Lower leg skin (tissue), 3 donors: ENCODE measurements around the gene STX8.

Source experiments
- CTCF ChIP-seq, 3 donors: fragments of 450-650 bp; IDR thresholded peaks; one replicate each; pipeline ENCODE4 v1.5.1; 2016; ENCODE audit warnings: antibody characterized with exemption in 3 of 3, mild to moderate bottlenecking in 3 of 3, moderate library complexity in 2 of 3
- POLR2A ChIP-seq, 2 donors: fragments of 450-650 bp; IDR thresholded peaks; one replicate each; pipeline ENCODE4 v1.6.1; 2016 to 2017; ENCODE audit warnings: antibody characterized with exemption in 2 of 2, mild to moderate bottlenecking in 1 of 2, moderate library complexity in 1 of 2

DNA sequence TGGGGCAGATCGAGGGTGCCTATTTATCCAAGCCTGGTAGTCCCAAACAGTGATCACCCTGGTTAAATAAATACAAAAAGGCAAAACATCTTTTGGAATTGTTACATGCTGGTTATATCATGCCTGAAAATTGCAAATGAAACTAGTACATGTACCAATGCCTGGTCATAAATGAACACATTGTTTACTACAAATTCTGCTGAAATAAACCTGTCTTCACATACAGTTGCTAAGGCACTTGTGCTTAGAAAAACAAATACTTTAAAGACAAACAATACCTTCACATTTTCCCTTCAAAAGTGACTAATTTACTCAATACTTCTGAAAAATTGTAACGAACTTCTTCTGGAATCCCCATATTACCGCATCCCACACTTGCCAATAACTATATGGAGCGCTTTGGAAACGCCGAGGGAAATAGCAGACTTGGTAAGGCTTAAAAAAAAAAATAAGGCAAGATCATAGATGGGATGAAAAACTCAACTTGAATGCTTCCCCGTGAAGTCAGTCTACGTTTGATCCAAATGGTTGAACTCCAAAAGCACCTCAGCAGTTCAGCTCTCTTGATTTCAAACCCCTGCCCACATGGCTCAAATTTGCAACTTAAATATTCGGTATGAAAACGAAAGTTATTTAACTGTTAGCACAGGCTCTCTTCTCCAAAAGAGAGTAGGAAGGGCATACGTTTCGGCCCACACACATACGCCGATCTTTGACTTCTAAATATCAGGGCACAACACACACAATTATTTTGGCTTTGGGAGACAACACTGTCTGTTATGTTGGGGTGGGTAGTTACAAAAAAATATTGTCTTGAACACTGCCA is 289.8 kb downstream of the STX8 start:
- TF ChIP-seq POLR2A (IDR thresholded peaks at IDR 0.05): no peak
- TF ChIP-seq CTCF (IDR thresholded peaks at IDR 0.05): no peak
